ENCODE results near the gene FLII. TPM values are rescaled to one million over a fixed set of nuclear protein-coding genes. Genes with fewer than 3 reads are reported as not detected.

FLII gene
- total and polyA plus RNA-seq, 2 of the 13 experiments (the other 11 are each of a cell fraction or from before 2014, with no cell fraction given): 130 to 303 TPM

DNA sequence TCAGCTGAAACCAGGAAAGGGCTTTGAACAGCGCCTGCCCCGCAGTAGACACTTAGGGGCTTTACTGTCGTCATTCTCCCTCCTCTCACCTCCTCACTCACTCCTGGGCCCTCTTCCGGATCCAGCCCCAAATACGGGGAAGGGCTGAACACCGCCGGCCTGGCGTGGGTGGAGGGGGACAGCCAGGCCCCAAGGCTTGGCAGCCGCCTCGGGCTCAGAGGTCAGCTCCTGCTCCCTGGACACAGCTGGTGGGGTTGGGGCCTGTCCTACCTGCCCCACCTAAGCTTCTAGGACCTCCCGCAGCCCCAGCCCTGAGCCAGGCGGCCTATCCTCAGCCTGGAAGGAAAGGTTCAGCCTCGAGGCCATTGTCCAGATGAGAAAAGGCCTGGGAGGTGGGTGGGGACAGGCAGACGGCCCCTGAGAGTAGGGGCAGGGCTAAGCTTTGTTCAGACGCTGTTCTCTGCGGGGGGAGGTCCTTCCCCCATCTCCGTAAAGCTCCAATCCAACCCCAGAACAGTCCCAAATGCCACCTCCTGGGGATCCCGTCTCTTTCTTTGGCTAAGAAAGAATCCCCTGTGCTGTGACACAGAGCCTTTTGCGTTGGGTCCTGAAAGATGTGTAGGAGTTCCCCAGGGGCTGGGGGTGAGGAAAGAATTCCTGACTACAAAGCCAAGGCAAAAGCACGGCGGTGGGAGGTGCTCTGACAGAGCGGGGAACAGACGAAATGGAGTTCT lies 34.0 kb downstream of the FLII start (continued):
- TF ChIP-seq, protein P1, sequence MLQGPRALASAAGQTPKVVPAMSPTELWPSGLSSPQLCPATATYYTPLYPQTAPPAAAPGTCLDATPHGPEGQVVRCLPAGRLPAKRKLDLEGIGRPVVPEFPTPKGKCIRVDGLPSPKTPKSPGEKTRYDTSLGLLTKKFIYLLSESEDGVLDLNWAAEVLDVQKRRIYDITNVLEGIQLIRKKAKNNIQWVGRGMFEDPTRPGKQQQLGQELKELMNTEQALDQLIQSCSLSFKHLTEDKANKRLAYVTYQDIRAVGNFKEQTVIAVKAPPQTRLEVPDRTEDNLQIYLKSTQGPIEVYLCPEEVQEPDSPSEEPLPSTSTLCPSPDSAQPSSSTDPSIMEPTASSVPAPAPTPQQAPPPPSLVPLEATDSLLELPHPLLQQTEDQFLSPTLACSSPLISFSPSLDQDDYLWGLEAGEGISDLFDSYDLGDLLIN (CRISPR knock-in tag; IDR thresholded peaks at IDR 0.05; ENCODE audit: borderline replicate concordance): no peak
- TF ChIP-seq CBFB (CRISPR knock-in tag; IDR thresholded peaks at IDR 0.05) (no peak), ZNF781 (CRISPR knock-in tag; IDR thresholded peaks at IDR 0.05; ENCODE audit: borderline replicate concordance, not compliant biosample characterization) (no peak), RFX3 (CRISPR knock-in tag; IDR thresholded peaks at IDR 0.05) (no peak), ZNF496 (CRISPR knock-in tag; IDR thresholded peaks at IDR 0.05; ENCODE audit: insufficient replicate concordance) (no peak), ZNF256 (CRISPR knock-in tag; conservative IDR thresholded peaks at IDR 0.05) (no peak), SNAPC2 (CRISPR knock-in tag; IDR thresholded peaks at IDR 0.05) (peak; percentile 60; the same call in 1 of the 2 replicates), POLR2AphosphoS2 (IDR thresholded peaks at IDR 0.05; ENCODE audit: low read depth, low read length) (no peak), HIVEP1 (CRISPR knock-in tag; IDR thresholded peaks at IDR 0.05) (peak; percentile 74), HNRNPUL1 (IDR thresholded peaks at IDR 0.05; ENCODE audit: low read depth, low read length) (no peak), ZNF121 (CRISPR knock-in tag; IDR thresholded peaks at IDR 0.05) (no peak), GZF1 (CRISPR knock-in tag; IDR thresholded peaks at IDR 0.05) (no peak)
- TF ChIP-seq, protein P2, sequence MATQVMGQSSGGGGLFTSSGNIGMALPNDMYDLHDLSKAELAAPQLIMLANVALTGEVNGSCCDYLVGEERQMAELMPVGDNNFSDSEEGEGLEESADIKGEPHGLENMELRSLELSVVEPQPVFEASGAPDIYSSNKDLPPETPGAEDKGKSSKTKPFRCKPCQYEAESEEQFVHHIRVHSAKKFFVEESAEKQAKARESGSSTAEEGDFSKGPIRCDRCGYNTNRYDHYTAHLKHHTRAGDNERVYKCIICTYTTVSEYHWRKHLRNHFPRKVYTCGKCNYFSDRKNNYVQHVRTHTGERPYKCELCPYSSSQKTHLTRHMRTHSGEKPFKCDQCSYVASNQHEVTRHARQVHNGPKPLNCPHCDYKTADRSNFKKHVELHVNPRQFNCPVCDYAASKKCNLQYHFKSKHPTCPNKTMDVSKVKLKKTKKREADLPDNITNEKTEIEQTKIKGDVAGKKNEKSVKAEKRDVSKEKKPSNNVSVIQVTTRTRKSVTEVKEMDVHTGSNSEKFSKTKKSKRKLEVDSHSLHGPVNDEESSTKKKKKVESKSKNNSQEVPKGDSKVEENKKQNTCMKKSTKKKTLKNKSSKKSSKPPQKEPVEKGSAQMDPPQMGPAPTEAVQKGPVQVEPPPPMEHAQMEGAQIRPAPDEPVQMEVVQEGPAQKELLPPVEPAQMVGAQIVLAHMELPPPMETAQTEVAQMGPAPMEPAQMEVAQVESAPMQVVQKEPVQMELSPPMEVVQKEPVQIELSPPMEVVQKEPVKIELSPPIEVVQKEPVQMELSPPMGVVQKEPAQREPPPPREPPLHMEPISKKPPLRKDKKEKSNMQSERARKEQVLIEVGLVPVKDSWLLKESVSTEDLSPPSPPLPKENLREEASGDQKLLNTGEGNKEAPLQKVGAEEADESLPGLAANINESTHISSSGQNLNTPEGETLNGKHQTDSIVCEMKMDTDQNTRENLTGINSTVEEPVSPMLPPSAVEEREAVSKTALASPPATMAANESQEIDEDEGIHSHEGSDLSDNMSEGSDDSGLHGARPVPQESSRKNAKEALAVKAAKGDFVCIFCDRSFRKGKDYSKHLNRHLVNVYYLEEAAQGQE (IDR thresholded peaks at IDR 0.05; ENCODE audit: borderline replicate concordance in 1 of 2, low read depth in 1 of 2, low read length in 2 of 2): no peak
- TF ChIP-seq, protein P3, sequence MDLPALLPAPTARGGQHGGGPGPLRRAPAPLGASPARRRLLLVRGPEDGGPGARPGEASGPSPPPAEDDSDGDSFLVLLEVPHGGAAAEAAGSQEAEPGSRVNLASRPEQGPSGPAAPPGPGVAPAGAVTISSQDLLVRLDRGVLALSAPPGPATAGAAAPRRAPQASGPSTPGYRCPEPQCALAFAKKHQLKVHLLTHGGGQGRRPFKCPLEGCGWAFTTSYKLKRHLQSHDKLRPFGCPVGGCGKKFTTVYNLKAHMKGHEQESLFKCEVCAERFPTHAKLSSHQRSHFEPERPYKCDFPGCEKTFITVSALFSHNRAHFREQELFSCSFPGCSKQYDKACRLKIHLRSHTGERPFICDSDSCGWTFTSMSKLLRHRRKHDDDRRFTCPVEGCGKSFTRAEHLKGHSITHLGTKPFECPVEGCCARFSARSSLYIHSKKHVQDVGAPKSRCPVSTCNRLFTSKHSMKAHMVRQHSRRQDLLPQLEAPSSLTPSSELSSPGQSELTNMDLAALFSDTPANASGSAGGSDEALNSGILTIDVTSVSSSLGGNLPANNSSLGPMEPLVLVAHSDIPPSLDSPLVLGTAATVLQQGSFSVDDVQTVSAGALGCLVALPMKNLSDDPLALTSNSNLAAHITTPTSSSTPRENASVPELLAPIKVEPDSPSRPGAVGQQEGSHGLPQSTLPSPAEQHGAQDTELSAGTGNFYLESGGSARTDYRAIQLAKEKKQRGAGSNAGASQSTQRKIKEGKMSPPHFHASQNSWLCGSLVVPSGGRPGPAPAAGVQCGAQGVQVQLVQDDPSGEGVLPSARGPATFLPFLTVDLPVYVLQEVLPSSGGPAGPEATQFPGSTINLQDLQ (CRISPR knock-in tag; IDR thresholded peaks at IDR 0.05): peak; percentile 16; the same call in 1 of the 2 replicates
- TF ChIP-seq, protein P4, sequence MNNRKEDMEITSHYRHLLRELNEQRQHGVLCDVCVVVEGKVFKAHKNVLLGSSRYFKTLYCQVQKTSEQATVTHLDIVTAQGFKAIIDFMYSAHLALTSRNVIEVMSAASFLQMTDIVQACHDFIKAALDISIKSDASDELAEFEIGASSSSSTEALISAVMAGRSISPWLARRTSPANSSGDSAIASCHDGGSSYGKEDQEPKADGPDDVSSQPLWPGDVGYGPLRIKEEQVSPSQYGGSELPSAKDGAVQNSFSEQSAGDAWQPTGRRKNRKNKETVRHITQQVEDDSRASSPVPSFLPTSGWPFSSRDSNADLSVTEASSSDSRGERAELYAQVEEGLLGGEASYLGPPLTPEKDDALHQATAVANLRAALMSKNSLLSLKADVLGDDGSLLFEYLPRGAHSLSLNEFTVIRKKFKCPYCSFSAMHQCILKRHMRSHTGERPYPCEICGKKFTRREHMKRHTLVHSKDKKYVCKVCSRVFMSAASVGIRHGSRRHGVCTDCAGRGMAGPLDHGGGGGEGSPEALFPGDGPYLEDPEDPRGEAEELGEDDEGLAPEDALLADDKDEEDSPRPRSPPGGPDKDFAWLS (CRISPR knock-in tag; IDR thresholded peaks at IDR 0.05; ENCODE audit: borderline replicate concordance): no peak
- TF ChIP-seq, protein P5, sequence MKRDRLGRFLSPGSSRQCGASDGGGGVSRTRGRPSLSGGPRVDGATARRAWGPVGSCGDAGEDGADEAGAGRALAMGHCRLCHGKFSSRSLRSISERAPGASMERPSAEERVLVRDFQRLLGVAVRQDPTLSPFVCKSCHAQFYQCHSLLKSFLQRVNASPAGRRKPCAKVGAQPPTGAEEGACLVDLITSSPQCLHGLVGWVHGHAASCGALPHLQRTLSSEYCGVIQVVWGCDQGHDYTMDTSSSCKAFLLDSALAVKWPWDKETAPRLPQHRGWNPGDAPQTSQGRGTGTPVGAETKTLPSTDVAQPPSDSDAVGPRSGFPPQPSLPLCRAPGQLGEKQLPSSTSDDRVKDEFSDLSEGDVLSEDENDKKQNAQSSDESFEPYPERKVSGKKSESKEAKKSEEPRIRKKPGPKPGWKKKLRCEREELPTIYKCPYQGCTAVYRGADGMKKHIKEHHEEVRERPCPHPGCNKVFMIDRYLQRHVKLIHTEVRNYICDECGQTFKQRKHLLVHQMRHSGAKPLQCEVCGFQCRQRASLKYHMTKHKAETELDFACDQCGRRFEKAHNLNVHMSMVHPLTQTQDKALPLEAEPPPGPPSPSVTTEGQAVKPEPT (CRISPR knock-in tag; IDR thresholded peaks at IDR 0.05; ENCODE audit: low read depth): no peak

Measured in HepG2 (cell line).